Gastrocnemius medialis (tissue), 4 donors: ENCODE measurements around the gene CCN5. TPM values are rescaled to one million over a fixed set of nuclear protein-coding genes. Genes with fewer than 3 reads are reported as not detected.
A peak's percentile ranks its signal among the peaks of the same experiment; 100 is the strongest.

Experiments
- ATAC-seq, 2 donors: fragments of 150-250 bp; one replicate each; pipeline ENCODE4 v1.9.1; 2016
- DNase-seq, 2 donors: peaks; one replicate each; pipeline ENCODE4 v3.0.0-alpha.2; 2019
- H3K27ac ChIP-seq, 4 donors: fragments of 200-600 bp; sonication (generic); 1 replicate in 1 of 4; 2 replicates in 3 of 4; pipeline ENCODE4 v1.5.1; 2016 to 2018; ENCODE audit warnings: mild to moderate bottlenecking in 2 of 4, moderate library complexity in 1 of 4
- H3K27me3 ChIP-seq, 3 donors: fragments of 200-600 bp; sonication (generic) in 2 of 3; 1 replicate in 1 of 3; 2 replicates in 2 of 3; pipeline versions ENCODE4 v1.5.1 to v1.6.0; 2016 to 2019; ENCODE audit warnings: mild to moderate bottlenecking in 1 of 3, moderate library complexity in 1 of 3
- H3K36me3 ChIP-seq, 2 donors: fragments of 200-600 bp; sonication (generic) in 1 of 2; one replicate each; pipeline ENCODE4 v1.5.1; 2017 to 2018
- H3K4me1 ChIP-seq, 2 donors: fragments of 200-600 bp; sonication (generic) in 1 of 2; one replicate each; pipeline ENCODE4 v1.5.1; 2016 to 2017; ENCODE audit warnings: mild to moderate bottlenecking in 2 of 2
- H3K4me3 ChIP-seq, 4 donors: fragments of 200-600 bp; sonication (generic) in 3 of 4; 1 replicate in 1 of 4; 2 replicates in 3 of 4; pipeline ENCODE4 v1.5.1; 2016 to 2019; ENCODE audit warnings: mild to moderate bottlenecking in 2 of 4
- H3K9me3 ChIP-seq, 3 donors: fragments of 200-600 bp; sonication (generic) in 2 of 3; 1 replicate in 1 of 3; 2 replicates in 2 of 3; pipeline ENCODE4 v1.5.1; 2016 to 2019
- POLR2A ChIP-seq, 2 donors: fragments of 450-650 bp; IDR thresholded peaks; one replicate each; pipeline ENCODE4 v1.6.1; 2017; ENCODE audit warnings: antibody characterized with exemption in 2 of 2, mild to moderate bottlenecking in 2 of 2, moderate library complexity in 2 of 2
- in situ Hi-C, 4 donors: fragments of 200-750 bp; cut with MboI; loops; one replicate each; pipeline versions ENCODE4 v1.15.0 to v1.8.0; 2017; ENCODE audit warnings: low sequenced_read_pairs in 4 of 4
- intact Hi-C: fragments of 100-400 bp; cut with DNase I; formaldehyde crosslinking; loops from one replicate; pipeline ENCODE4 v1.15.1; 2023; ENCODE audit warnings: low total_unique reads
- total RNA-seq, 4 donors: library from RNA; depleted of rRNA; stranded (reverse); fragments of >200 nt; gene quantifications; one replicate each; pipeline versions ENCODE4 v1.1.0 to v1.2.3, GENCODE V29; 2016
- TF ChIP-seq, protein P1 (sequence below), 5 experiments: fragments of 450-650 bp in 3 of 5; fragments of 200-600 bp in 2 of 5; sonication (generic) in 2 of 5; IDR thresholded peaks in 4 of 5; conservative IDR thresholded peaks in 1 of 5; 1 replicate in 4 of 5; 2 replicates in 1 of 5; pipeline ENCODE4 v1.5.1; 2016 to 2019; ENCODE audit warnings: antibody characterized with exemption in 5 of 5, mild to moderate bottlenecking in 3 of 5, moderate library complexity in 3 of 5

CCN5 gene
- total RNA-seq, 4 donors from 2014 or later: 16.4 to 65.3 (median 45.7) TPM

DNA sequence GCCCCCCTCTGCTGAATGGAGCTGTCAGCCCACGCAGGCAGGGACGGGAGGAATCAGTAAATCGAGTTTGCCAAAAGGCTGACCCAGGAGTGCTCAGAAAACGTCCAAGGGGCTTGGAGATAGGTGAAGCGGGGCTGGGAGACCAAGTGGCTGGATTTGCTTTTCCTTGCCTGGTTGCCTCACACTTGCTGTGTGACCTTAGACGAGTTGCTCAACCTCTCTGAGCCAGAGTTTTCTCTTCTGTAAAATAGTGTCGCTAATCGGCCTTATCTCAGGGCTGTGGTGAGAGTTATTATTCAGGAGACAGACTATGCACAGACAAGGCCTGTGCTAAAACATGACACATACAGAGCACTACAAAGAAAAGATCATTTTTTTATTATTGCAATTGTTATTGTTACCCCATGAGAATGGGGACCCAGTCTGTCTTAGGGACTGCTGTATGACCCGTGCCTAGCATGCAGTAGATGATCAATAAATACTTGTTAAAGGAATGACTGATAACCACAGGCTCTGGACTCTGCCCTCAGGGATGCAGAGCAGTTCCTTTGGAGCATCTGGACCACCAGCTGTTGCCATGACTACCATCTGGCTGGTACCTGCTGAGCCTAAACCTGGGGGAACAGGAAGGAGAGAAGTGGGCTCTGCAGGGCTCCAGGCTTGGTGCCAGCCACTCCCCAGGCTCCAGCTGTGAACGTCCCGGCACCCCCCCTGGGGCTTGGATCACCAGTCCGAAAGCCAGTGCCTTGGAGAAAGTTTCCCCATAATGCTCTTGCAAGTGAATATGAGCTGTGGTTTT, 31.4 kb downstream of the CCN5 start:
- ATAC-seq (no peak), DNase-seq (no peak)
- H3K4me1 ChIP-seq: peaks cover 0 to 10% of the 10 kb centered on the region in 2 donors
- peaks cover 10 to 13% (median 12%) of the 10 kb centered on the region in 3 donors for H3K27me3 ChIP-seq
- no peaks in the 10 kb centered on the region for H3K9me3 ChIP-seq
- no peaks in the 10 kb centered on the region for H3K36me3 ChIP-seq
- intact Hi-C loops (loop anchor here (1.0 kb wide), 2 partner anchors 65 to 121 kb away; no protein-coding TSS in a partner anchor), in situ Hi-C loops (loop anchor here (10.0 to 25.0 kb wide), 3 partner anchors 118 to 534 kb away; partner anchors contain the start of gene OSER1 (in 2 of the 4))
- H3K4me3 ChIP-seq: peak overlapping the region; percentile 57 to 72 (median 60)
- TF ChIP-seq, protein P1, sequence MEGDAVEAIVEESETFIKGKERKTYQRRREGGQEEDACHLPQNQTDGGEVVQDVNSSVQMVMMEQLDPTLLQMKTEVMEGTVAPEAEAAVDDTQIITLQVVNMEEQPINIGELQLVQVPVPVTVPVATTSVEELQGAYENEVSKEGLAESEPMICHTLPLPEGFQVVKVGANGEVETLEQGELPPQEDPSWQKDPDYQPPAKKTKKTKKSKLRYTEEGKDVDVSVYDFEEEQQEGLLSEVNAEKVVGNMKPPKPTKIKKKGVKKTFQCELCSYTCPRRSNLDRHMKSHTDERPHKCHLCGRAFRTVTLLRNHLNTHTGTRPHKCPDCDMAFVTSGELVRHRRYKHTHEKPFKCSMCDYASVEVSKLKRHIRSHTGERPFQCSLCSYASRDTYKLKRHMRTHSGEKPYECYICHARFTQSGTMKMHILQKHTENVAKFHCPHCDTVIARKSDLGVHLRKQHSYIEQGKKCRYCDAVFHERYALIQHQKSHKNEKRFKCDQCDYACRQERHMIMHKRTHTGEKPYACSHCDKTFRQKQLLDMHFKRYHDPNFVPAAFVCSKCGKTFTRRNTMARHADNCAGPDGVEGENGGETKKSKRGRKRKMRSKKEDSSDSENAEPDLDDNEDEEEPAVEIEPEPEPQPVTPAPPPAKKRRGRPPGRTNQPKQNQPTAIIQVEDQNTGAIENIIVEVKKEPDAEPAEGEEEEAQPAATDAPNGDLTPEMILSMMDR (IDR thresholded peaks at IDR 0.05 in 4 of 5, conservative IDR thresholded peaks at IDR 0.05 in 1 of 5): no peak
- no peak for TF ChIP-seq POLR2A (IDR thresholded peaks at IDR 0.05)
- H3K27ac ChIP-seq: no peak overlapping the region

DNA sequence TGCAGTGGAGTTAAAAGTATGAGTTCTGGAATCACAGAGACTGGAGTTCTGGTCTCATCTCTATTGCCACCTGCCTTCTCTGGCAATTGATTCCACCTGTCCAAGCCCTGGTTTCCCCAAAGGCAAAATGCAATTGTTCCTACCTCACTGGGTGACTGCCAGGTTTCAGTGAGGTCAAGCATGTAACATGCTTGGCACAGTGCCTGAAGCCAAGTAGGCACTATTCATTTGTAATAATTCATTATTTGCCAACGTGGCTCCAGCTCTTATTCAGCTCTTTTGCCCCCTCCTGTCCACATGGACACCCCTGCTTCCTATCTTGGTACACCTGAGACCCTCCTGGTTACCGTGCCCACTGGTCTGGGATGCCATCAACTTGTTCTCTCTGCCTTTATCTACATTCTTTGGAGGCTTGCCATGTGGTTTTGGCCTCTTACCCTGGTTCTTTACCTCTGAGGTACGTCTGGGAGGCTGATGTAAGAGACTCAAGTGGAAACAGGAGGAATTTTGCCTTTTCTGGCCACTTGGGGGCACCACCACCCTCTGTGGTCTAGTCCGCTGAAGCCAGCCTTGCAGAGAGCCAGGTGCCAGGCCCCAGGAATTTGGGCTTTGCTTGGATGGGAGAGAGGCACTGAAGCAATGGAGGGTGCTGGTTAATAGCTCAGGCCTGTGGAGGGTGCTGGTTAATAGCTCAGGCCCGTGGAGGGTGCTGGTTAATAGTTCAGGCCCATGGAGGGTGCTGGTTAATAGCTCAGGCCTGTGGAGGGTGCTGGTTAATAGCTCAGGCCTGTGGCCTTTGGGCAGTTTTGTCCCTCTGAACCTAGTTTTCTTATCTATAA, 32.2 kb downstream of the CCN5 start:
- ATAC-seq: peak; percentile 50 to 57
- intact Hi-C loops: loop anchor here (1.0 kb wide), 2 partner anchors 64 to 120 kb away; no protein-coding TSS in a partner anchor
- H3K9me3 ChIP-seq: no peaks in the 10 kb centered on the region
- H3K4me3 ChIP-seq: no peak overlapping the region
- DNase-seq: peak; percentile 28 to 63
- TF ChIP-seq, protein P1 (IDR thresholded peaks at IDR 0.05 in 4 of 5, conservative IDR thresholded peaks at IDR 0.05 in 1 of 5): peak; percentile 58 to 73 (median 61)
- TF ChIP-seq POLR2A (IDR thresholded peaks at IDR 0.05): no peak
- H3K27me3 ChIP-seq: peaks cover 10 to 13% (median 12%) of the 10 kb centered on the region in 3 donors
- peaks cover 0 to 10% of the 10 kb centered on the region in 2 donors for H3K4me1 ChIP-seq
- no peaks in the 10 kb centered on the region for H3K36me3 ChIP-seq
- no peak overlapping the region for H3K27ac ChIP-seq
- in situ Hi-C loops: loop anchor here (10.0 to 25.0 kb wide), 3 partner anchors 117 to 535 kb away; partner anchors contain the start of gene OSER1 (in 2 of the 4)

DNA sequence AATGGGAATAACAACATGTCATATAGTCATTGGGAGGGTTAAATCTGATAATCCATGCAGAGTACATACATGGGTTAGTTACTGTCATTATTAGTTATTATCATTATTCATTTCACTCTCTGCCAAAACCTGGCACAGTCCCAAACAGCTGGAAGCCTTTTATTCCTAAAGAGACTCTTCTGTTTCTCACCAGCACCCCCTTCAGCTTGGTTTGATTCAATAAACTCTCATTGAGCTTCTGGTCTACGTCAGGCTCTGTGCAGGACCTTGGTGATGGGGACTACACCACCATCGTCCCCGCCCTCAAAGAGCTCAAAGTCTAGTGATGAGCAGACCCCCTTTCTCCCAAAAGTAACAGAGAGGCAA, 32.8 kb downstream of the CCN5 start:
- DNase-seq (no peak), ATAC-seq (no peak)
- TF ChIP-seq, protein P1 (IDR thresholded peaks at IDR 0.05 in 4 of 5, conservative IDR thresholded peaks at IDR 0.05 in 1 of 5): no peak
- no peak for TF ChIP-seq POLR2A (IDR thresholded peaks at IDR 0.05)
- H3K4me3 ChIP-seq: no peak overlapping the region
- H3K27me3 ChIP-seq: peaks cover 10 to 13% (median 12%) of the 10 kb centered on the region in 3 donors
- intact Hi-C loops (no loop called here), in situ Hi-C loops (loop anchor here (10.0 to 25.0 kb wide), 3 partner anchors 117 to 536 kb away; partner anchors contain the start of gene OSER1 (in 2 of the 4))
- no peaks in the 10 kb centered on the region for H3K9me3 ChIP-seq
- H3K4me1 ChIP-seq: peaks cover 0 to 10% of the 10 kb centered on the region in 2 donors
- no peaks in the 10 kb centered on the region for H3K36me3 ChIP-seq
- H3K27ac ChIP-seq: no peak overlapping the region

DNA sequence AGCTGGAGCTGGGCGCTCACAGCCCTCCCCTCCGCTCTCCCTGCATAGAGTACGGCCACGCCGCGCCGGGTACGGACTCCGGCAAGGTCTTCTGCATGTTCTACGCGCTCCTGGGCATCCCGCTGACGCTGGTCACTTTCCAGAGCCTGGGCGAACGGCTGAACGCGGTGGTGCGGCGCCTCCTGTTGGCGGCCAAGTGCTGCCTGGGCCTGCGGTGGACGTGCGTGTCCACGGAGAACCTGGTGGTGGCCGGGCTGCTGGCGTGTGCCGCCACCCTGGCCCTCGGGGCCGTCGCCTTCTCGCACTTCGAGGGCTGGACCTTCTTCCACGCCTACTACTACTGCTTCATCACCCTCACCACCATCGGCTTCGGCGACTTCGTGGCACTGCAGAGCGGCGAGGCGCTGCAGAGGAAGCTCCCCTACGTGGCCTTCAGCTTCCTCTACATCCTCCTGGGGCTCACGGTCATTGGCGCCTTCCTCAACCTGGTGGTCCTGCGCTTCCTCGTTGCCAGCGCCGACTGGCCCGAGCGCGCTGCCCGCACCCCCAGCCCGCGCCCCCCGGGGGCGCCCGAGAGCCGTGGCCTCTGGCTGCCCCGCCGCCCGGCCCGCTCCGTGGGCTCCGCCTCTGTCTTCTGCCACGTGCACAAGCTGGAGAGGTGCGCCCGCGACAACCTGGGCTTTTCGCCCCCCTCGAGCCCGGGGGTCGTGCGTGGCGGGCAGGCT, 35.1 kb downstream of the CCN5 start:
- Histone ChIP-seq H3K27ac (no peak overlapping the region), H3K36me3 (no peaks in the 10 kb centered on the region), H3K4me3 (peak overlapping the region in 1 of 4 donors; percentile 10), H3K27me3 (peaks cover 10 to 13% (median 12%) of the 10 kb centered on the region in 3 donors), H3K9me3 (no peaks in the 10 kb centered on the region), H3K4me1 (peaks cover 0 to 10% of the 10 kb centered on the region in 2 donors)
- intact Hi-C loops (no loop called here), in situ Hi-C loops (no loop called here)
- DNase-seq (no peak), ATAC-seq (no peak)
- TF ChIP-seq POLR2A (IDR thresholded peaks at IDR 0.05): no peak
- TF ChIP-seq, protein P1 (IDR thresholded peaks at IDR 0.05 in 4 of 5, conservative IDR thresholded peaks at IDR 0.05 in 1 of 5): peak in 3 of 5 experiments; percentile 28 to 51 (median 49)
